Mucosa of descending colon (tissue), 3 donors: ENCODE data around the gene OR2G3. TPM values are rescaled to one million over a fixed set of nuclear protein-coding genes. Genes with fewer than 3 reads are reported as not detected.
A peak's percentile ranks its signal among the peaks of the same experiment; 100 is the strongest.

Experiments
- ATAC-seq: fragments of 200-7000 bp; cut with Tn5 transposase; one replicate; pipeline ENCODE4 v1.9.1; 2020; ENCODE audit warnings: mild to moderate bottlenecking, moderate library complexity
- DNase-seq, 3 donors: peaks; one replicate each; pipeline ENCODE4 v3.0.0-alpha.2; 2020
- H3K36me3 ChIP-seq: fragments of 200-600 bp; one replicate; pipeline ENCODE4 v1.8.0; 2021; ENCODE audit warnings: low read depth, mild to moderate bottlenecking
- H3K4me1 ChIP-seq: fragments of 200-600 bp; one replicate; pipeline ENCODE4 v1.8.0; 2021; ENCODE audit warnings: low read depth, mild to moderate bottlenecking
- H3K4me3 ChIP-seq: fragments of 200-600 bp; one replicate; pipeline ENCODE4 v1.8.0; 2021; ENCODE audit warnings: mild to moderate bottlenecking
- H3K9me3 ChIP-seq: fragments of 200-600 bp; one replicate; pipeline ENCODE4 v1.8.0; 2021; ENCODE audit warnings: mild to moderate bottlenecking
- intact Hi-C, 2 donors: fragments of 100-400 bp; cut with DNase I in 1 of 2; cut with micrococcal nuclease in 1 of 2; formaldehyde crosslinking; loops; one replicate each; pipeline versions ENCODE4 v1.11.0 to v1.11.1; 2022; cut with DNase I, micrococcal nuclease
- total RNA-seq, 3 donors: library from RNA; stranded (reverse); fragmentation: NEBNext Ultra II Directional in 2 of 3; extraction: Animal tissue kit (Norgen Biotek cat#: 25700) in 2 of 3; gene quantifications; one replicate each; pipeline versions ENCODE4 v1.2.1 to v1.2.4, GENCODE V29; 2021 to 2023
- TF ChIP-seq, protein P1 (sequence below): fragments of 200-600 bp; IDR thresholded peaks from one replicate; pipeline ENCODE4 v1.8.0; 2022; ENCODE audit warnings: antibody characterized with exemption, mild to moderate bottlenecking
- donor health status: DM: no; HTN: no; CAD: no; lungs with moderate emphysema.
- donor health status: DM: no; HTN: no; CAD: no.
- donor health status: DM: no; HTN: yes; CAD: no.

OR2G3 gene
- total RNA-seq, 3 donors from 2014 or later, result not detected

DNA sequence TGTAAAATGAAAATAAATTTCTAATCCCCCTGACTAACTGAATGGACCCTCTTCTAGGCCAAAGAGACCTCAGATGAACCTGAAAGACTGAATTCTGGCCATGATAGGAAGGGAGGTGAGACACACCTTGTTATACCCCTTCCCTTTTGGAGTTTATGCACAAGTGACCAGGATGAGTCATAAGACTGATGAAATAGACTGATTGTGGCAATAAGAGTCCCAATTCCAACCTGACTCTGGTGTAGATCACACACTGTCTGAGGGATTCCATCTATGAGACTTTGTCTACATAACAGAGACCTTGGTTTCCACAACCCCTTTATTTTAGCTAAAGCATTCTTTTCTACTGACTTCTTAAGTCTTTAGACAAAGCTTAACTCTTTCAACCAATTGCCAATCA, 30.7 kb upstream of the OR2G3 start:
- no peaks in the 10 kb centered on the region for H3K4me1 ChIP-seq
- intact Hi-C loops, result no loop called here
- H3K4me3 ChIP-seq, result no peak overlapping the region
- no peaks in the 10 kb centered on the region for H3K36me3 ChIP-seq
- TF ChIP-seq, protein P1, sequence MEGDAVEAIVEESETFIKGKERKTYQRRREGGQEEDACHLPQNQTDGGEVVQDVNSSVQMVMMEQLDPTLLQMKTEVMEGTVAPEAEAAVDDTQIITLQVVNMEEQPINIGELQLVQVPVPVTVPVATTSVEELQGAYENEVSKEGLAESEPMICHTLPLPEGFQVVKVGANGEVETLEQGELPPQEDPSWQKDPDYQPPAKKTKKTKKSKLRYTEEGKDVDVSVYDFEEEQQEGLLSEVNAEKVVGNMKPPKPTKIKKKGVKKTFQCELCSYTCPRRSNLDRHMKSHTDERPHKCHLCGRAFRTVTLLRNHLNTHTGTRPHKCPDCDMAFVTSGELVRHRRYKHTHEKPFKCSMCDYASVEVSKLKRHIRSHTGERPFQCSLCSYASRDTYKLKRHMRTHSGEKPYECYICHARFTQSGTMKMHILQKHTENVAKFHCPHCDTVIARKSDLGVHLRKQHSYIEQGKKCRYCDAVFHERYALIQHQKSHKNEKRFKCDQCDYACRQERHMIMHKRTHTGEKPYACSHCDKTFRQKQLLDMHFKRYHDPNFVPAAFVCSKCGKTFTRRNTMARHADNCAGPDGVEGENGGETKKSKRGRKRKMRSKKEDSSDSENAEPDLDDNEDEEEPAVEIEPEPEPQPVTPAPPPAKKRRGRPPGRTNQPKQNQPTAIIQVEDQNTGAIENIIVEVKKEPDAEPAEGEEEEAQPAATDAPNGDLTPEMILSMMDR, result no peak
- H3K9me3 ChIP-seq, result no peaks in the 10 kb centered on the region
- ATAC-seq, result no peak
- DNase-seq, result no peak

DNA sequence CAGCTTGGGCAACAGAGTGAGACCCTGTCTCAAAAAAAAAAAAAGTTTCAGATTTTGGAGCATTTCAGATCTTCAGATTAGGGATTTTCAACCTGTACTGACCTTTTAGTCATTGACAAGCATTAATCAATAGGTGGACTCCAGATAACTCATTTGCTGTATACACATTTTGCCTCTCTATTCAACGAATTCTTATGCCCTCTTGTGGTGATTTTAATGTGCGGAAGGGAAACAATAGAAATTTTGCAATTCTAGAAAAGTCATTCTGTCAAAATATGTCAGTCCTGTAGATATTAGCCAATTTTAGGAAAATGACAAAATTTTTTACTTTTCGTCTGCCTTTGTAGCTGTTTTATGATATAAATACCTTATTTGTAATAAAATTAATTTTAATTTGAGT, 28.9 kb upstream of the OR2G3 start:
- no peaks in the 10 kb centered on the region for H3K9me3 ChIP-seq
- ATAC-seq, result no peak
- intact Hi-C loops, result no loop called here
- TF ChIP-seq, protein P1, result no peak
- no peaks in the 10 kb centered on the region for H3K4me1 ChIP-seq
- no peaks in the 10 kb centered on the region for H3K36me3 ChIP-seq
- DNase-seq, result no peak
- H3K4me3 ChIP-seq, result no peak overlapping the region

DNA sequence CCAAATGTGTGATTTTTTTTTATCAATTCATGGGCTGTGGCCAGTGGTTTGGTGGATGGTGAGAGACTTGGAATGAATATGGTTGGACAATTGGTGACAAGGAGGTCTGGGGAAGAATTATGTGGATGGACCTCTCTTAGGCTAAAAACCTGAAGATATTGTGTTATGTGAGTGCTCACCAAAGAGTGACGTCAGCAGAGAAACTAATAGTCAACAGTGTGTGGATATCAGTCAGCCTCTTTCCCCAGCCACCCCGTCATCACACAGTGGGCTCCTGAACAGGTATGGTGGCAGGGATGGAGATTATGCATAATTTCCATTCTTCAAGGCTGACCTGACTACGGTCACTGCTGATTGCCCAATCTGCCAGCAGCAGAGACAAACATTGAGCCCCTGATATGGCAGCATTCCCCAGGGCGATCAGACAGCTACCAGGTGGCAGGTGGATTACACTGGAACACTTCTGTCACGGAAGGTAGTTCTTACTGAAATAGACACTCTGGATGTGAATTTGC, 26.4 kb upstream of the OR2G3 start:
- no peak overlapping the region for H3K4me3 ChIP-seq
- no peaks in the 10 kb centered on the region for H3K4me1 ChIP-seq
- TF ChIP-seq, protein P1, result no peak
- H3K9me3 ChIP-seq, result no peaks in the 10 kb centered on the region
- intact Hi-C loops, result no loop called here
- H3K36me3 ChIP-seq, result no peaks in the 10 kb centered on the region
- DNase-seq (no peak), ATAC-seq (no peak)

DNA sequence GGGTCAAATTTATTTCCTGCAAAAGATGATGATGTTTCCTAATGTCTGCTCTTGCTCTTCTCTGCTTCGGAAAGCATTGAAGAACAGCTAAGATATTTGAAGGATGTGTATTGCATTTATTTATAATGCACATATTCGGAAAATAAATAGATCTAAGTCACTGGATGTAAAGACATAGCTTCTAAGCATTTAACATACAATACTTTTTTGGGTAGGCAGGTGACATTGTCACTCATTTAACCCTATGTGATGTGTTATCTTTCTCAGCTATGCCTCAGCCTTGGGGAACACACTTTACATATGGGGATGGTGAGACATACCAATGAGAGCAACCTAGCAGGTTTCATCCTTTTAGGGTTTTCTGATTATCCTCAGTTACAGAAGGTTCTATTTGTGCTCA, 17.3 kb upstream of the OR2G3 start, which contains the start of gene OR2G2:
OR2G2 (plus strand) TSS at position 301 of the 400 bp plus-strand sequence; CDS start at position 301, 0 bp downstream.
- no peak within 1 kb of the TSS for H3K4me3 ChIP-seq

DNA sequence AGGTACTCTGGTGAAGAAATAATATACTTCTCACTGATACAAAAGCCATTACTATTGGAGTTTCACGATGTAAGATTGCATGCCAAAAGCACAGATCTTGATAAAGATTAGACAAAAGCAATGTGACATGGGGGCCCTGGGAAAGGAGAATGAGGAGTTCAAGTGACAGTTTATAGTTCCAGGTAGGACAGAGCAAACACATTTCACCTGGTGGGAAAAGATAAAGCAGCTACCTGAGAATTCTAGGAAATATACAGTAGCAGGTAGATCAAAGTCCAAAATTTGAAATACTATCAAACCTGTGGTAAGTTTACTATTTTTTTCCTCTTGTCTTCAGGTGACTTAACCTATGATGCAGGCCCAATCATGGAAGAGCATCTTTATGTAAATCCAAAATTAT, 8.0 kb downstream of the OR2G3 start:
- Histone ChIP-seq H3K4me1 (no peaks in the 10 kb centered on the region), H3K9me3 (no peaks in the 10 kb centered on the region), H3K4me3 (no peak overlapping the region), H3K36me3 (no peaks in the 10 kb centered on the region)
- ATAC-seq (peak; percentile 54), DNase-seq (no peak)
- TF ChIP-seq, protein P1, result no peak
- intact Hi-C loops, result no loop called here

More for the DNA sequence above, 17.3 kb upstream of the OR2G3 start, which contains the start of gene OR2G2:
- Histone ChIP-seq H3K4me1 (no peaks in the 10 kb centered on the region), H3K36me3 (no peaks in the 10 kb centered on the region), H3K9me3 (no peaks in the 10 kb centered on the region)
- TF ChIP-seq, protein P1, result no peak
- no peak for ATAC-seq
- DNase-seq, result no peak
- intact Hi-C loops, result no loop called here

DNA sequence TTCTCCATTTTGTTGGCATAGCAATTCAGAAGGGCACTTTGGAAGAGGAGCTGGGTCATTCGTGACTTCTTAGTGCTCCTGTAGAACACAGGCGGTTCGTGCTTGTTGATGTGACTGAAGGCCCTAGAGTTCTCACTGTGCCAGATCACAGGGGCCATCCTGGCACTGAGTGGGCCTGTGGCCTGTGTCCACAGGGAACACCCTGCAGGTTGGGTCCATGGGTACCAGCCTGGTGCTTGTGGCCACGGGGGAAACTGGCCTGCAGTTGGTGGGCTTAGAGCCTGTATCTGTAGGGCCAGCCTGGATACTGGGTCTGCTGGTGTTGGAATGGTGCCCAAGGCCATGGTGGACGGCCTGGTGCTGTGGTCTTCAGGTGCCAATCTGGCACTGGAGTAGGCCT, 9.2 kb downstream of the OR2G3 start:
- intact Hi-C loops, result no loop called here
- H3K36me3 ChIP-seq, result no peaks in the 10 kb centered on the region
- no peaks in the 10 kb centered on the region for H3K4me1 ChIP-seq
- no peak for ATAC-seq
- DNase-seq, result no peak
- TF ChIP-seq, protein P1, result no peak
- no peaks in the 10 kb centered on the region for H3K9me3 ChIP-seq
- H3K4me3 ChIP-seq, result no peak overlapping the region
